GM12892 (cell line): ENCODE measurements around the gene PCBP1.

Experiments used
- POLR2A ChIP-seq: IDR thresholded peaks from 2 replicates; pipeline ENCODE4 v1.6.1; 2011; ENCODE audit warnings: low read depth, low read length, control low read depth
- TAF1 ChIP-seq: IDR thresholded peaks from 2 replicates; pipeline ENCODE4 v1.6.1; 2011; ENCODE audit warnings: low read depth, mild to moderate bottlenecking, control low read depth, low read length, borderline replicate concordance

DNA sequence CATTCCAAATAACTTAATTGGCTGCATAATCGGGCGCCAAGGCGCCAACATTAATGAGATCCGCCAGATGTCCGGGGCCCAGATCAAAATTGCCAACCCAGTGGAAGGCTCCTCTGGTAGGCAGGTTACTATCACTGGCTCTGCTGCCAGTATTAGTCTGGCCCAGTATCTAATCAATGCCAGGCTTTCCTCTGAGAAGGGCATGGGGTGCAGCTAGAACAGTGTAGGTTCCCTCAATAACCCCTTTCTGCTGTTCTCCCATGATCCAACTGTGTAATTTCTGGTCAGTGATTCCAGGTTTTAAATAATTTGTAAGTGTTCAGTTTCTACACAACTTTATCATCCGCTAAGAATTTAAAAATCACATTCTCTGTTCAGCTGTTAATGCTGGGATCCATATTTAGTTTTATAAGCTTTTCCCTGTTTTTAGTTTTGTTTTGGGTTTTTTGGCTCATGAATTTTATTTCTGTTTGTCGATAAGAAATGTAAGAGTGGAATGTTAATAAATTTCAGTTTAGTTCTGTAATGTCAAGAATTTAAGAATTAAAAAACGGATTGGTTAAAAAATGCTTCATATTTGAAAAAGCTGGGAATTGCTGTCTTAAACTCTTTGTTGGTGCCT lies 1.4 kb downstream of the PCBP1 start:
- TF ChIP-seq POLR2A (no peak), TAF1 (no peak)
